Progenitor cell of endocrine pancreas (in vitro differentiated cells): ENCODE data around the gene XCR1. TPM values are rescaled to one million over a fixed set of nuclear protein-coding genes. Genes with fewer than 3 reads are reported as not detected.
"Not testable (repeated sequence)": the region's sequence is repeated elsewhere in the genome, so short reads cannot be mapped to it uniquely, and the experiment has no call there.

Experiments
- DNase-seq: peaks from one replicate; pipeline ENCODE4 v3.0.0; 2021; ENCODE audit warnings: low spot score; ENCODE audit not compliant: unreplicated experiment
- H3K27ac Mint-ChIP-seq: 2 replicates; pipeline ENCODE4 v1.8.0; 2021; ENCODE audit warnings: mild to moderate bottlenecking, moderate library complexity, mixed read lengths
- H3K27me3 Mint-ChIP-seq: 2 replicates; pipeline ENCODE4 v1.8.0; 2021; ENCODE audit warnings: mixed read lengths
- H3K36me3 Mint-ChIP-seq: 2 replicates; pipeline ENCODE4 v1.8.0; 2022; ENCODE audit warnings: mixed read lengths; ENCODE audit not compliant: insufficient read depth
- H3K4me1 Mint-ChIP-seq: 2 replicates; pipeline ENCODE4 v1.8.0; 2021; ENCODE audit warnings: low read depth, mixed read lengths
- H3K4me3 Mint-ChIP-seq: 2 replicates; pipeline ENCODE4 v1.8.0; 2021; ENCODE audit warnings: low read depth, mild to moderate bottlenecking, moderate library complexity, mixed read lengths
- H3K9me3 Mint-ChIP-seq: 2 replicates; pipeline ENCODE4 v1.8.0; 2021; ENCODE audit warnings: low read depth, mixed read lengths
- CTCF ChIP-seq: fragments of 200-600 bp; sonication (generic); IDR thresholded peaks from one replicate; pipeline ENCODE4 v1.5.0; 2021; ENCODE audit warnings: antibody characterized with exemption, mild to moderate bottlenecking; ENCODE audit not compliant: unreplicated experiment
- total RNA-seq: library from RNA; stranded (reverse); gene quantifications from 2 replicates; pipeline ENCODE4 v1.2.1, GENCODE V29; 2021

Gene XCR1
- total RNA-seq, 1 donor from 2014 or later: not detected

GRCh38 chr3:46058981-46059380 is 31.7 kb upstream of the XCR1 start:
- H3K27ac Mint-ChIP-seq: no peak overlapping the region

DNA sequence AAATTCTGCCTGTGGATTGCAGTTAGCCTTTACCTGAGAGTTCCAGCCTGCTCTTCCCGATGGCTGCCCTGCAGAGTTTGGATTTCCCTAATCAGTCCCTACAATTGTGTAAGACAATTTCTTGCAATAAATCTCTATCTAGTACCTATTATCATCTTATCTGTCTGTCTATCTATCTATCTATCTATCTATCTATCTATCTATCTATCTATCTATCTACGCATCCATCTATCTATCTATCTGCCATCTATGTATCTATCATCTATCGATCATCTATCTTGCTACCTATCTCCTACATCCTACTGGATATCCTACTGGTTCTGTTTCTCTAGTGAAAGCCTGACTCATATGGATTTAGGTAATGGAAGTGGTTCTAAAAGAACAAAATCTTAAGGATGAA is 30.4 kb upstream of the XCR1 start:
- H3K36me3 Mint-ChIP-seq: no peaks in the 10 kb centered on the region
- no peak for TF ChIP-seq CTCF
- no peak for DNase-seq
- peaks cover 3% of the 10 kb centered on the region for H3K27me3 Mint-ChIP-seq
- H3K4me3 Mint-ChIP-seq: no peak overlapping the region
- H3K9me3 Mint-ChIP-seq: no peaks in the 10 kb centered on the region
- peaks cover 2% of the 10 kb centered on the region for H3K4me1 Mint-ChIP-seq
- no peak overlapping the region for H3K27ac Mint-ChIP-seq

More at GRCh38 chr3:46058981-46059380, 31.7 kb upstream of the XCR1 start:
- H3K9me3 Mint-ChIP-seq: no peaks in the 10 kb centered on the region
- DNase-seq: no peak
- no peak for TF ChIP-seq CTCF
- H3K27me3 Mint-ChIP-seq: peaks cover 3% of the 10 kb centered on the region
- H3K4me1 Mint-ChIP-seq: peaks cover under 1% of the 10 kb centered on the region
- no peak overlapping the region for H3K4me3 Mint-ChIP-seq
- H3K36me3 Mint-ChIP-seq: no peaks in the 10 kb centered on the region

DNA sequence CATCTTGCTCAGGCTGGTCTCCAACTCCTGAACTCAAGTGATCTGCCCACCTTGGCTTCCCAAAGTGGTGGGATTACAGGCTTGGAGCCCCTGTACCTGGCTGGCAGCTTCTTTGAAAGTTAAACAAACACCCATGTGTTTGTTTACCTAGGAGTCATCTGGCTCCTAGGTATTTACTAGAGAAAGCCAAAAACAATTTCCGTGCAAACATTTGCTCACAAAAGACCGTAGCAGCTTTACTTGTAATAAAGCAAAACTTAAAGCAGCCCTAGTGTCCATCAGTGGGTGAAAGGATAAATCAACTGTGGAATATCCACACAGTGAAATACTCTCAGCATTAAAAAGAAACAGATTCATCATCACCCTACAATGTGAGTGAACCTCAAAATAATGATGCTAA is 29.4 kb upstream of the XCR1 start:
- H3K4me3 Mint-ChIP-seq: no peak overlapping the region
- no peak for DNase-seq
- H3K27ac Mint-ChIP-seq: no peak overlapping the region
- H3K36me3 Mint-ChIP-seq: no peaks in the 10 kb centered on the region
- peaks cover 2% of the 10 kb centered on the region for H3K4me1 Mint-ChIP-seq
- no peaks in the 10 kb centered on the region for H3K9me3 Mint-ChIP-seq
- peaks cover 3% of the 10 kb centered on the region for H3K27me3 Mint-ChIP-seq
- TF ChIP-seq CTCF: no peak

GRCh38 chr3:46053761-46054515 is 26.7 kb upstream of the XCR1 start:
- H3K27ac Mint-ChIP-seq, H3K36me3 Mint-ChIP-seq, H3K4me3 Mint-ChIP-seq, DNase-seq, H3K4me1 Mint-ChIP-seq, H3K9me3 Mint-ChIP-seq, H3K27me3 Mint-ChIP-seq: not testable (repeated sequence)

- not testable (repeated sequence) for H3K4me1 Mint-ChIP-seq, DNase-seq, H3K9me3 Mint-ChIP-seq, H3K4me3 Mint-ChIP-seq, H3K36me3 Mint-ChIP-seq, H3K27ac Mint-ChIP-seq, H3K27me3 Mint-ChIP-seq
Observed at GRCh38 chr3:46053265-46053664, 26.0 kb upstream of the XCR1 start.

DNA sequence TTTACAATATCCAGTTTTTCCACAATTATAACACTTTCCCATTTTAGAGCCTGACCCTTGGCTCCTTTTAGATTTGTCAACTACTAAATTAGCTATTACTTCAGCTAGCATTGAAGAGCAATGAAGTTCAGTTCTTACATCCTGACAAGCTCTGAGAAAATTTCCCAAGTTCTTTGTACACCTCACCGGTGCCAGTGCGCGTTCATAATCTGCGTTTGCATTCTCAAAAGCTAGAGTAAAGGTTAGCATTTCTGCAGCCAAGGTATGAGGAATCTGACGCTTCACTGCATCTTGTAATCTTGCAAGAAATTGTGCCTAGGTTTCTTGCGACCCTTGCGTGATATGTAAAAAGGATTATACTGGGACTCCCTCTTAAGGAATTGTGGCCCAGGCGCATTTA is 25.2 kb upstream of the XCR1 start:
- Mint-ChIP-seq H3K4me1 (peaks cover 4% of the 10 kb centered on the region), H3K4me3 (no peak overlapping the region), H3K27ac (no peak overlapping the region), H3K27me3 (no peaks in the 10 kb centered on the region), H3K36me3 (no peaks in the 10 kb centered on the region), H3K9me3 (no peaks in the 10 kb centered on the region)
- no peak for TF ChIP-seq CTCF
- DNase-seq: no peak
